Ovary (tissue), 3 donors: ENCODE measurements around the gene IFNGR1.

ENCODE experiments used
- CTCF ChIP-seq, 3 donors: fragments of 450-650 bp in 2 of 3; fragments of 200-600 bp in 1 of 3; IDR thresholded peaks; one replicate each; pipeline versions ENCODE4 v1.5.1 to v1.8.0; 2016 to 2022; ENCODE audit warnings: antibody characterized with exemption in 3 of 3, mild to moderate bottlenecking in 1 of 3
- POLR2A ChIP-seq: fragments of 450-650 bp; IDR thresholded peaks from one replicate; pipeline ENCODE4 v1.6.1; 2017; ENCODE audit warnings: antibody characterized with exemption, mild to moderate bottlenecking, moderate library complexity
- donor health status: DM: no; HTN: no; CAD: no.

- TF ChIP-seq CTCF (IDR thresholded peaks at IDR 0.05) (no peak), POLR2A (no peak)
Measured at GRCh38 chr6:137268911-137269310, 49.7 kb upstream of the IFNGR1 start.
